ENCODE measurements around the gene TARDBP. TPM values are rescaled to one million over a fixed set of nuclear protein-coding genes. Genes with fewer than 3 reads are reported as not detected.

TARDBP gene
- total RNA-seq, 1 experiment from 2014 or later = 155 TPM

DNA sequence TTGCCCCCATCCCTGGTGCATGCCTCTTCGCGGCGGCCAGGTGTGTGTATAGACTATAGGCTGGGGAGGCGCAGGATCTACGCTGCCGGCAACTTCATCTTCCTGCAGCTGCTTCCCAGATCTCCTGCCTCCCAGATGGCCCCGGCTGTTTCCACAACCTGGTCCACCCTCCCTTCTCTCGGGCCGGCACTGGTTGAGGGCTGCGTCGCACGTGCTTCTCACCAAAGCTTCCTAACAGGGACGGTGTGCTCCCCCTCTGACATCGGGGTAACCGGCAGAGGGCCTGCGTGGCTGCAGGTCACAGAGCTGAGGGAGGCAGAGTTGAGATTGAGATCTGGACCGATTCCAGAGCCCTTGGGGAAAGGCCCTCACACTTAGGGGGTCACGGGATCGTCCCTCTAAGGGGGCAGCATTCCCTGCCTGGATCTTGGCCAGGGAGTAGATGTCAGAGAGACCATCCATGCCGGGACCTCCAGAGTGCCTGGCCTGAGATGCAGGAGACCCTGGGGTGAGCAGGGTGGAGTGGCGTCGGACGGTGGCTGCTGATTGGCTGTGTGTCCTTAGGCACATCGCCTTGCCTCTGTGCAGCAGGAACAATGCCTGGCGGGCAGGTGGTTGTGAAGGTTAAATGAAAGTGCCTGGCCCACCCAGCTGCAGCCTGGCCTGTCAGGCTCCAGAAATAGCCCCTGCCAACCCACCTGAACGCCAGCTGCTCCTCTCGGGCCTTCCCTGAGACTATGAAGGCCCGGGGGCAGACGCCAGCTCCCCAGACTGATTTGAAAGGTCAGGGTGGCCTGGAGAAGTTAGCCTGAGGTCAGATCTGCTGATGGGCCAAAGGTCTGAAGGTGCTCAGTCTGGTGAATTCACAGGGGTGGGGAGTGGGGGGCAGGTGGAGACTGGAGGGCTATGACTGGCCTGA lies 40.6 kb downstream of the TARDBP start:
- ChIA-PET POLR2A (no interaction called here), CTCF (no interaction called here), RAD21 (ENCODE audit: low non-redundant PET in 1 of 2, low total read pairs in 2 of 2, uncharacterized antibody in 2 of 2, unreplicated experiment in 2 of 2) (no interaction called here)
- H3K27ac ChIP-seq (ENCODE audit: low read depth, low read length) = no peak overlapping the region
- ATAC-seq (peak; percentile 47), DNase-seq (ENCODE audit: low read depth, low spot score) (no peak)
- TF ChIP-seq POLR2A (IDR thresholded peaks at IDR 0.05; ENCODE audit: borderline replicate concordance, extremely low read depth, insufficient read depth, insufficient read length) (no peak), POLR2AphosphoS5 (IDR thresholded peaks at IDR 0.05; ENCODE audit: low read depth, low read length) (no peak; the same call in 1 of the 2 replicates), ZNF274 (IDR thresholded peaks at IDR 0.05; ENCODE audit: low read depth, low read length) (no peak), TCF7L2 (IDR thresholded peaks at IDR 0.05; ENCODE audit: borderline replicate concordance, extremely low read depth, insufficient read depth, insufficient read length) (no peak), EGR1 (IDR thresholded peaks at IDR 0.05; ENCODE audit: low read depth) (no peak), ZFX (IDR thresholded peaks at IDR 0.05) (no peak), YY1 (IDR thresholded peaks at IDR 0.05; ENCODE audit: extremely low read depth, insufficient replicate concordance, low read depth, low read length) (no peak)
- TF ChIP-seq, protein P1, sequence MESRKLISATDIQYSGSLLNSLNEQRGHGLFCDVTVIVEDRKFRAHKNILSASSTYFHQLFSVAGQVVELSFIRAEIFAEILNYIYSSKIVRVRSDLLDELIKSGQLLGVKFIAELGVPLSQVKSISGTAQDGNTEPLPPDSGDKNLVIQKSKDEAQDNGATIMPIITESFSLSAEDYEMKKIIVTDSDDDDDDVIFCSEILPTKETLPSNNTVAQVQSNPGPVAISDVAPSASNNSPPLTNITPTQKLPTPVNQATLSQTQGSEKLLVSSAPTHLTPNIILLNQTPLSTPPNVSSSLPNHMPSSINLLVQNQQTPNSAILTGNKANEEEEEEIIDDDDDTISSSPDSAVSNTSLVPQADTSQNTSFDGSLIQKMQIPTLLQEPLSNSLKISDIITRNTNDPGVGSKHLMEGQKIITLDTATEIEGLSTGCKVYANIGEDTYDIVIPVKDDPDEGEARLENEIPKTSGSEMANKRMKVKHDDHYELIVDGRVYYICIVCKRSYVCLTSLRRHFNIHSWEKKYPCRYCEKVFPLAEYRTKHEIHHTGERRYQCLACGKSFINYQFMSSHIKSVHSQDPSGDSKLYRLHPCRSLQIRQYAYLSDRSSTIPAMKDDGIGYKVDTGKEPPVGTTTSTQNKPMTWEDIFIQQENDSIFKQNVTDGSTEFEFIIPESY (IDR thresholded peaks at IDR 0.05; ENCODE audit: extremely low read depth, insufficient replicate concordance, low read length) = no peak
- no peak overlapping the region for H2AFZ ChIP-seq (ENCODE audit: low read depth, low read length, poor library complexity, severe bottlenecking)
- H3K9me2 ChIP-seq (ENCODE audit: insufficient read depth) = no peaks in the 10 kb centered on the region
- peaks cover 19% of the 10 kb centered on the region for H3K79me2 ChIP-seq (ENCODE audit: insufficient read depth, low read length)
- H3K9ac ChIP-seq (ENCODE audit: low read length) = no peak overlapping the region
- BruUV-seq (replicated peaks) = no TSS peak
- no peaks in the 10 kb centered on the region for H3K27me3 ChIP-seq (ENCODE audit: insufficient read depth, low read length)
- H3K36me3 ChIP-seq (ENCODE audit: control insufficient read depth in 1 of 2, insufficient read depth in 2 of 2, low read length in 2 of 2) = peaks cover 2 to 21% of the 10 kb centered on the region in 2 experiments; a peak in 2 of 4 replicates
- H3K4me3 ChIP-seq (replicated peaks in 1 of 2; ENCODE audit: low read depth in 1 of 2, low read length in 2 of 2) = no peak overlapping the region
- intact Hi-C loops (cut with micrococcal nuclease) = no loop called here
- no peaks in the 10 kb centered on the region for H4K20me1 ChIP-seq (ENCODE audit: insufficient read depth)
- H3K4me1 ChIP-seq (ENCODE audit: control insufficient read depth in 1 of 2, insufficient read depth in 2 of 2, low read length in 2 of 2) = peaks cover 0 to 7% of the 10 kb centered on the region in 2 experiments; a peak in 2 of 4 replicates
- H3K9me3 ChIP-seq (ENCODE audit: control insufficient read depth in 1 of 2, insufficient read depth in 1 of 2, low read depth in 1 of 2, low read length in 2 of 2) = no peaks in the 10 kb centered on the region
- no peak overlapping the region for H3K4me2 ChIP-seq (ENCODE audit: low read length)

All from HCT116 (cell line).